ENCODE results near the gene CPAMD8.

- TF ChIP-seq POLR2A (IDR thresholded peaks at IDR 0.05): no peak
- TF ChIP-seq, protein P1, sequence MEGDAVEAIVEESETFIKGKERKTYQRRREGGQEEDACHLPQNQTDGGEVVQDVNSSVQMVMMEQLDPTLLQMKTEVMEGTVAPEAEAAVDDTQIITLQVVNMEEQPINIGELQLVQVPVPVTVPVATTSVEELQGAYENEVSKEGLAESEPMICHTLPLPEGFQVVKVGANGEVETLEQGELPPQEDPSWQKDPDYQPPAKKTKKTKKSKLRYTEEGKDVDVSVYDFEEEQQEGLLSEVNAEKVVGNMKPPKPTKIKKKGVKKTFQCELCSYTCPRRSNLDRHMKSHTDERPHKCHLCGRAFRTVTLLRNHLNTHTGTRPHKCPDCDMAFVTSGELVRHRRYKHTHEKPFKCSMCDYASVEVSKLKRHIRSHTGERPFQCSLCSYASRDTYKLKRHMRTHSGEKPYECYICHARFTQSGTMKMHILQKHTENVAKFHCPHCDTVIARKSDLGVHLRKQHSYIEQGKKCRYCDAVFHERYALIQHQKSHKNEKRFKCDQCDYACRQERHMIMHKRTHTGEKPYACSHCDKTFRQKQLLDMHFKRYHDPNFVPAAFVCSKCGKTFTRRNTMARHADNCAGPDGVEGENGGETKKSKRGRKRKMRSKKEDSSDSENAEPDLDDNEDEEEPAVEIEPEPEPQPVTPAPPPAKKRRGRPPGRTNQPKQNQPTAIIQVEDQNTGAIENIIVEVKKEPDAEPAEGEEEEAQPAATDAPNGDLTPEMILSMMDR (IDR thresholded peaks at IDR 0.05): no peak
Measured at GRCh38 chr19:16875584-16876555, 150.7 kb downstream of the CPAMD8 start.
